Central memory CD4-positive, alpha-beta T cell (primary cell): ENCODE results near the gene SIM2.

Experiments used
- DNase-seq: peaks from one replicate; pipeline ENCODE4 v3.0.0; 2022

Gene SIM2

GRCh38 chr21:36700971-36701755 is 2.2 kb downstream of the SIM2 start:
- no peak for DNase-seq

GRCh38 chr21:36701756-36702621 is 3.1 kb downstream of the SIM2 start:
- DNase-seq, result no peak

- no peak for DNase-seq
Measured at GRCh38 chr21:36702622-36702968, 3.7 kb downstream of the SIM2 start.

- DNase-seq, result no peak
Measured at GRCh38 chr21:36703123-36703522, 4.2 kb downstream of the SIM2 start.

- no peak for DNase-seq
Measured at GRCh38 chr21:36703626-36704280, 4.8 kb downstream of the SIM2 start.

GRCh38 chr21:36704281-36704957 is 5.5 kb downstream of the SIM2 start:
- no peak for DNase-seq

GRCh38 chr21:36704958-36705678 is 6.2 kb downstream of the SIM2 start:
- no peak for DNase-seq

GRCh38 chr21:36705679-36706481 is 7.0 kb downstream of the SIM2 start:
- DNase-seq, result no peak

GRCh38 chr21:36706482-36706852 is 7.6 kb downstream of the SIM2 start:
- no peak for DNase-seq

- no peak for DNase-seq
Measured at GRCh38 chr21:36706951-36707762, 8.2 kb downstream of the SIM2 start.

- no peak for DNase-seq
Measured at GRCh38 chr21:36707763-36708285, 8.9 kb downstream of the SIM2 start.

GRCh38 chr21:36708286-36709029 is 9.5 kb downstream of the SIM2 start:
- DNase-seq, result no peak

- DNase-seq, result no peak
Measured at GRCh38 chr21:36709030-36709867, 10.3 kb downstream of the SIM2 start.

GRCh38 chr21:36709868-36710728 is 11.2 kb downstream of the SIM2 start:
- no peak for DNase-seq

- no peak for DNase-seq
Measured at GRCh38 chr21:36710729-36711048, 11.8 kb downstream of the SIM2 start.

- no peak for DNase-seq
Measured at GRCh38 chr21:36713746-36714145, 14.8 kb downstream of the SIM2 start.

GRCh38 chr21:36716387-36716786 is 17.5 kb downstream of the SIM2 start:
- no peak for DNase-seq

- no peak for DNase-seq
Measured at GRCh38 chr21:36716836-36717235, 17.9 kb downstream of the SIM2 start.
